Left ventricle myocardium inferior (tissue), 1 donor: ENCODE data around the gene SEMA5B. TPM values are rescaled to one million over a fixed set of nuclear protein-coding genes. Genes with fewer than 3 reads are reported as not detected.

Experiments used
- DNase-seq: peaks from one replicate; pipeline ENCODE4 v3.0.0-alpha.2; 2020
- H3K27ac ChIP-seq: fragments of 200-600 bp; replicated peaks from 2 replicates; pipeline ENCODE4 v1.8.0; 2021
- H3K27me3 ChIP-seq: fragments of 200-600 bp; 2 replicates; pipeline ENCODE4 v1.8.0; 2021; ENCODE audit warnings: low read depth
- H3K36me3 ChIP-seq: fragments of 200-600 bp; 2 replicates; pipeline ENCODE4 v1.8.0; 2021
- H3K4me1 ChIP-seq: fragments of 200-600 bp; 2 replicates; pipeline ENCODE4 v1.8.0; 2021
- H3K4me3 ChIP-seq: fragments of 200-600 bp; 2 replicates; pipeline ENCODE4 v1.8.0; 2021; ENCODE audit warnings: mild to moderate bottlenecking, moderate library complexity
- H3K9me3 ChIP-seq: fragments of 200-600 bp; replicated peaks from 2 replicates; pipeline ENCODE4 v1.8.0; 2021
- CTCF ChIP-seq: fragments of 200-600 bp; IDR thresholded peaks from 2 replicates; pipeline ENCODE4 v1.8.0; 2021; ENCODE audit warnings: antibody characterized with exemption, mild to moderate bottlenecking, borderline replicate concordance
- intact Hi-C: fragments of 100-400 bp; cut with micrococcal nuclease; formaldehyde crosslinking; loops from one replicate; pipeline ENCODE4 v1.11.0; 2022
- total RNA-seq: library from RNA; stranded (reverse); fragmentation: NEBNext Ultra II Directional; extraction: Animal tissue kit (Norgen Biotek cat#: 25700); gene quantifications from one replicate; pipeline ENCODE4 v1.2.1, GENCODE V29; 2021
- donor health status: DM: no; HTN: yes; CAD: no; lungs with severe emphysema.

Gene SEMA5B
- total RNA-seq, 1 donor from 2014 or later, result 5.3 TPM

- Histone ChIP-seq H3K9me3 (no peaks in the 10 kb centered on the region), H3K4me3 (no peak overlapping the region), H3K27me3 (no peaks in the 10 kb centered on the region), H3K27ac (peak overlapping the region; percentile 68), H3K36me3 (no peaks in the 10 kb centered on the region), H3K4me1 (peaks cover 46% of the 10 kb centered on the region)
- intact Hi-C loops, result no loop called here
- DNase-seq, result no peak
- no peak for TF ChIP-seq CTCF
Measured at GRCh38 chr3:122946185-122946584, 81.4 kb downstream of the SEMA5B start.

- TF ChIP-seq CTCF, result no peak
- H3K4me3 ChIP-seq, result no peak overlapping the region
- no peak for DNase-seq
- no peak overlapping the region for H3K27ac ChIP-seq
- no peaks in the 10 kb centered on the region for H3K36me3 ChIP-seq
- peaks cover 46% of the 10 kb centered on the region for H3K4me1 ChIP-seq
- H3K27me3 ChIP-seq, result no peaks in the 10 kb centered on the region
- intact Hi-C loops, result no loop called here
- H3K9me3 ChIP-seq, result no peaks in the 10 kb centered on the region
Measured at GRCh38 chr3:122945230-122945629, 82.3 kb downstream of the SEMA5B start.

- peak overlapping the region; percentile 61 for H3K27ac ChIP-seq
- no peaks in the 10 kb centered on the region for H3K9me3 ChIP-seq
- intact Hi-C loops, result loop anchor here (5.0 kb wide), 1 partner anchor 83 kb away; the partner anchor contains the start of gene SEMA5B
Measured at GRCh38 chr3:122944671-122945161, 82.8 kb downstream of the SEMA5B start.

GRCh38 chr3:122943828-122944190 lies 83.8 kb downstream of the SEMA5B start:
- peaks cover 46% of the 10 kb centered on the region for H3K4me1 ChIP-seq
- no peaks in the 10 kb centered on the region for H3K27me3 ChIP-seq
- no peak for DNase-seq
- intact Hi-C loops, result loop anchor here (5.0 kb wide), 1 partner anchor 83 kb away; the partner anchor contains the start of gene SEMA5B
- peak overlapping the region; percentile 61 for H3K27ac ChIP-seq
- no peak overlapping the region for H3K4me3 ChIP-seq
- no peaks in the 10 kb centered on the region for H3K36me3 ChIP-seq
- H3K9me3 ChIP-seq, result no peaks in the 10 kb centered on the region
- no peak for TF ChIP-seq CTCF

More at GRCh38 chr3:122944671-122945161, 82.8 kb downstream of the SEMA5B start:
- H3K36me3 ChIP-seq, result no peaks in the 10 kb centered on the region
- H3K4me3 ChIP-seq, result no peak overlapping the region
- H3K27me3 ChIP-seq, result no peaks in the 10 kb centered on the region
- DNase-seq, result no peak
- H3K4me1 ChIP-seq, result peaks cover 46% of the 10 kb centered on the region
- TF ChIP-seq CTCF, result no peak

GRCh38 chr3:122942937-122943827 lies 84.4 kb downstream of the SEMA5B start:
- Histone ChIP-seq H3K27me3 (no peaks in the 10 kb centered on the region), H3K4me1 (peaks cover 39% of the 10 kb centered on the region)

More at GRCh38 chr3:122942937-122943827, 84.4 kb downstream of the SEMA5B start:
- intact Hi-C loops, result loop anchor here (5.0 kb wide), 1 partner anchor 84 kb away; the partner anchor contains the start of gene SEMA5B
- Histone ChIP-seq H3K4me3 (no peak overlapping the region), H3K27ac (peak overlapping the region; percentile 1), H3K9me3 (no peaks in the 10 kb centered on the region), H3K36me3 (no peaks in the 10 kb centered on the region)
- DNase-seq, result peak; percentile 69
- peak; percentile 88 for TF ChIP-seq CTCF
